Neural progenitor cell (in vitro differentiated cells): ENCODE data around the gene NGF.

ENCODE experiments used
- EZH2 ChIP-seq: fragments of 200-600 bp; sonication (generic); IDR thresholded peaks from 2 replicates; pipeline ENCODE4 v1.6.1; 2017; ENCODE audit warnings: antibody characterized with exemption, mild to moderate bottlenecking, moderate library complexity
- TF ChIP-seq, protein P1 (sequence below): fragments of 200-600 bp; sonication (generic); IDR thresholded peaks from 2 replicates; pipeline ENCODE4 v1.5.1; 2017; ENCODE audit warnings: antibody characterized with exemption, mild to moderate bottlenecking

DNA sequence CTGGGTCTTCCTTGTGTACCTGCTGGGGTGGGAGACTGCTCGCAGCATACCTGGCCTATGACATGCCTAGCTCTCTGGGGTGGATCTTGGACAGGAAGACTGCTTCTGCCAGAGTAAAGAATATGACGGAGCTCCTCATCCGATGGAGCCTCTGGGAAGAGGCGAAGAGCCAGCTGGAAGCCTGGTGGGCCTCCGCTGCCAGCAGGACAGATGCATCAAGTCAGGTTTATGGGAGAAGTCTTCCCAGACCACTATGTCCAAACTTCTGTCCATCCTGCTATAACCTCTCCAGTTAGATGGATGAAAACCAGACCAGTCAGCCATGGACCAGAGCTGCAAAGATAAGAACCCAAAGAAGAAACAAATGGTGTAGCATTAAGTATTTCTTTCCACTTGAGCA lies 27.7 kb upstream of the NGF start:
- TF ChIP-seq, protein P1, sequence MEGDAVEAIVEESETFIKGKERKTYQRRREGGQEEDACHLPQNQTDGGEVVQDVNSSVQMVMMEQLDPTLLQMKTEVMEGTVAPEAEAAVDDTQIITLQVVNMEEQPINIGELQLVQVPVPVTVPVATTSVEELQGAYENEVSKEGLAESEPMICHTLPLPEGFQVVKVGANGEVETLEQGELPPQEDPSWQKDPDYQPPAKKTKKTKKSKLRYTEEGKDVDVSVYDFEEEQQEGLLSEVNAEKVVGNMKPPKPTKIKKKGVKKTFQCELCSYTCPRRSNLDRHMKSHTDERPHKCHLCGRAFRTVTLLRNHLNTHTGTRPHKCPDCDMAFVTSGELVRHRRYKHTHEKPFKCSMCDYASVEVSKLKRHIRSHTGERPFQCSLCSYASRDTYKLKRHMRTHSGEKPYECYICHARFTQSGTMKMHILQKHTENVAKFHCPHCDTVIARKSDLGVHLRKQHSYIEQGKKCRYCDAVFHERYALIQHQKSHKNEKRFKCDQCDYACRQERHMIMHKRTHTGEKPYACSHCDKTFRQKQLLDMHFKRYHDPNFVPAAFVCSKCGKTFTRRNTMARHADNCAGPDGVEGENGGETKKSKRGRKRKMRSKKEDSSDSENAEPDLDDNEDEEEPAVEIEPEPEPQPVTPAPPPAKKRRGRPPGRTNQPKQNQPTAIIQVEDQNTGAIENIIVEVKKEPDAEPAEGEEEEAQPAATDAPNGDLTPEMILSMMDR: no peak
- no peak for TF ChIP-seq EZH2
